ENCODE measurements around the gene PPP6R2. TPM values are rescaled to one million over a fixed set of nuclear protein-coding genes. Genes with fewer than 3 reads are reported as not detected.

The PPP6R2 gene
- total and polyA plus RNA-seq, 4 donors: 35.2 to 70.0 (median 46.6) TPM

DNA sequence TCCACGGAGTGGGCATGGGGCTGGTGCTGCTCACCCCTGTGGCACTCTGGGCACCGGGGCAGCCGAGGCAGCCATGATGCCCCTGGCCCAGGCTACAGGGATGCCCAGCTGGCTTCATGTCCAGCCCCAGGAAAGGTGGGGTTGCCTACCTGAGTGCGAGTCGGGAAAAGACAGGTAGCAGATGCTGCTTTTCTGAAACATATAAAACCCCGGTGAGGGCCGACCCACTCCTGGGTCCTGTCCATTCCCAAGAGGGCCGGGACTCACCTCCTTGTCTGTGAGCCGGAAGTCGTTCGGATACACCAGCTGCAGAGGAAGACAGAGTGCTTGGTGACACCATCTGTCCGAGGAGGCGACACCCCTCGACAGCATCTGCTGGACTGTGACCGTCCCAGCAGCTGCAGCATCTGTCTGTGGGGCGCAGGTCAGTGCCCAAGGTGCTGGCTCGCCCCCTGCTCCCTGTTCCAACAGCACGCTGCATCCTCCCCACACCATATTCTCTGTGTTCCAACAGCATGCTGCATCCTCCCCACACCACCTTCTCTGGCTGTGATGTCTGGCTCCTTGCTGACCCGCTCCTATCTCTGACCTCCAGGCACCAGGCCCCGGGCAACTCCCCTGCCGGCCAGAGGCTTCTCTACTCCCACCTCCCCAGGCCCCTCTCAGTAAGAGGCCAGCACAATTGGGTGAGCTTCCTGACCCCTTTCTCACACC, 24.3 kb upstream of the PPP6R2 start:
- no peak for DNase-seq
- H3K9me3 ChIP-seq (ENCODE audit: control insufficient read depth in 4 of 4, insufficient read depth in 3 of 4, low read length in 3 of 4): no peaks in the 10 kb centered on the region
- H3K4me3 ChIP-seq: no peak overlapping the region
- WGBS, 2 donors: 85 to 88% methylated on average over 21 of the region's 21 CpGs
- ATAC-seq (ENCODE audit: insufficient read depth, low FRiP score): no peak
- peaks cover 0 to 10% (median 0%) of the 10 kb centered on the region in 5 donors for H3K4me1 ChIP-seq (ENCODE audit: control insufficient read depth in 5 of 5, insufficient read depth in 5 of 5, low read length in 5 of 5)
- H3K27me3 ChIP-seq (ENCODE audit: control insufficient read depth in 3 of 3, insufficient read depth in 3 of 3, low read length in 2 of 3): no peaks in the 10 kb centered on the region
- H3K36me3 ChIP-seq (ENCODE audit: control insufficient read depth in 4 of 4, insufficient read depth in 4 of 4, low read length in 4 of 4): peaks cover 0 to 2% (median 0%) of the 10 kb centered on the region in 4 donors
- no peak overlapping the region for H3K9ac ChIP-seq (ENCODE audit: insufficient read depth in 1 of 2, low read length in 2 of 2)
- TF ChIP-seq, protein P1, sequence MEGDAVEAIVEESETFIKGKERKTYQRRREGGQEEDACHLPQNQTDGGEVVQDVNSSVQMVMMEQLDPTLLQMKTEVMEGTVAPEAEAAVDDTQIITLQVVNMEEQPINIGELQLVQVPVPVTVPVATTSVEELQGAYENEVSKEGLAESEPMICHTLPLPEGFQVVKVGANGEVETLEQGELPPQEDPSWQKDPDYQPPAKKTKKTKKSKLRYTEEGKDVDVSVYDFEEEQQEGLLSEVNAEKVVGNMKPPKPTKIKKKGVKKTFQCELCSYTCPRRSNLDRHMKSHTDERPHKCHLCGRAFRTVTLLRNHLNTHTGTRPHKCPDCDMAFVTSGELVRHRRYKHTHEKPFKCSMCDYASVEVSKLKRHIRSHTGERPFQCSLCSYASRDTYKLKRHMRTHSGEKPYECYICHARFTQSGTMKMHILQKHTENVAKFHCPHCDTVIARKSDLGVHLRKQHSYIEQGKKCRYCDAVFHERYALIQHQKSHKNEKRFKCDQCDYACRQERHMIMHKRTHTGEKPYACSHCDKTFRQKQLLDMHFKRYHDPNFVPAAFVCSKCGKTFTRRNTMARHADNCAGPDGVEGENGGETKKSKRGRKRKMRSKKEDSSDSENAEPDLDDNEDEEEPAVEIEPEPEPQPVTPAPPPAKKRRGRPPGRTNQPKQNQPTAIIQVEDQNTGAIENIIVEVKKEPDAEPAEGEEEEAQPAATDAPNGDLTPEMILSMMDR (IDR thresholded peaks at IDR 0.05; ENCODE audit: control extremely low read depth, extremely low read depth): no peak
- H3K27ac ChIP-seq (ENCODE audit: low read depth in 1 of 2, low read length in 1 of 2): no peak overlapping the region

DNA sequence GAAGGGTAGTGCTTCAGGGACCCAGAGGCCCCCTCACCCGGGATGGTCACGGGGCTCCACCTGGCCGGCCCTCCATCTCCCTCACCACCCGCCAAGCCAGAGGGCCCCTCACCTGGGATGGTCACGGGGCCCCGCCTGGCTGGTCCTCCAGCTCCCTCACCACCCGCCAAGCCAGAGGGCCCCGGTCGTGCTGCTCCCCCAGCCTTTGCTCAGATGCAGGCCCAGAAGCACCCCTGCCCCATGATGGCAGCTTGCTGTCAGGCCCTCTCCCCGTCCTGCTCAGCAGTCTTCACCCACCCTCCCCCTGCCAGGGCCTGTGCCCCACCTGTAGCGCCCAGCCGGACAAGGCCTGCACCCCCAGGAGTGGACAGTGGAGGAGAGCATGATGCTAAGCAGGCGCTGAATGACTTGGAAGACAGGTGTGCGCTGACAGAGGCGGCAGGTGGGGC, 23.6 kb upstream of the PPP6R2 start:
- peaks cover 0 to 2% (median 0%) of the 10 kb centered on the region in 4 donors for H3K36me3 ChIP-seq (ENCODE audit: control insufficient read depth in 4 of 4, insufficient read depth in 4 of 4, low read length in 4 of 4)
- no peak overlapping the region for H3K9ac ChIP-seq (ENCODE audit: insufficient read depth in 1 of 2, low read length in 2 of 2)
- H3K9me3 ChIP-seq (ENCODE audit: control insufficient read depth in 4 of 4, insufficient read depth in 3 of 4, low read length in 3 of 4): no peaks in the 10 kb centered on the region
- H3K4me3 ChIP-seq: no peak overlapping the region
- DNase-seq: no peak
- TF ChIP-seq, protein P1 (IDR thresholded peaks at IDR 0.05; ENCODE audit: control extremely low read depth, extremely low read depth): no peak
- no peak for ATAC-seq (ENCODE audit: insufficient read depth, low FRiP score)
- peaks cover 0 to 6% (median 0%) of the 10 kb centered on the region in 5 donors for H3K4me1 ChIP-seq (ENCODE audit: control insufficient read depth in 5 of 5, insufficient read depth in 5 of 5, low read length in 5 of 5)
- H3K27ac ChIP-seq (ENCODE audit: low read depth in 1 of 2, low read length in 1 of 2): no peak overlapping the region
- H3K27me3 ChIP-seq (ENCODE audit: control insufficient read depth in 3 of 3, insufficient read depth in 3 of 3, low read length in 2 of 3): no peaks in the 10 kb centered on the region
- WGBS, 2 donors: 95 to 98% methylated on average over 15 of the region's 15 CpGs

DNA sequence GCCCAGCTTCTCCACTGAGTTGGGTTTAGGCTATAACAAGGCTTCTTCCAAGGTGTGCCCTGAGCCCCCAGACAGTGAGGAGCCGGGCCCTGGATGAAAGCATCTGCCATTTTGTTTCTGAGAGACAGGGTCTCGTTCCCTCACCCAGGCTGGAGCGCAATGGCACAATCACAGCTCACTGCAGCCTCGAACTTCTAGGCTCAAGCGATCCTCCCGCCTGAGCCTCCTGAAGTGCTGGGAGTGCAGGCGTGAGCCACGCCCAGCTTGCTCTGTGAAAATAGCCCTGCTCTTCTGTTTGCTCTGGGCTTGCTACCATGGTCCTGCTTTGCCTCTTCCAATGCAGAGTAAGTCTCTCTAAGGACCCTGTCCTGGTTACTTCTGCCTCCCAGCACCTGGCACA, 23.0 kb upstream of the PPP6R2 start:
- TF ChIP-seq, protein P1 (IDR thresholded peaks at IDR 0.05; ENCODE audit: control extremely low read depth, extremely low read depth): no peak
- H3K27ac ChIP-seq (ENCODE audit: low read depth in 1 of 2, low read length in 1 of 2): no peak overlapping the region
- ATAC-seq (ENCODE audit: insufficient read depth, low FRiP score): no peak
- whole genome bisulfite sequencing, 2 donors: 87% methylated on average over 8 of the region's 8 CpGs
- peaks cover 0 to 2% (median 0%) of the 10 kb centered on the region in 4 donors for H3K36me3 ChIP-seq (ENCODE audit: control insufficient read depth in 4 of 4, insufficient read depth in 4 of 4, low read length in 4 of 4)
- no peak for DNase-seq
- no peak overlapping the region for H3K4me3 ChIP-seq
- no peak overlapping the region for H3K9ac ChIP-seq (ENCODE audit: insufficient read depth in 1 of 2, low read length in 2 of 2)
- no peaks in the 10 kb centered on the region for H3K9me3 ChIP-seq (ENCODE audit: control insufficient read depth in 4 of 4, insufficient read depth in 3 of 4, low read length in 3 of 4)
- peaks cover 0 to under 1% (median 0%) of the 10 kb centered on the region in 5 donors for H3K4me1 ChIP-seq (ENCODE audit: control insufficient read depth in 5 of 5, insufficient read depth in 5 of 5, low read length in 5 of 5)
- no peaks in the 10 kb centered on the region for H3K27me3 ChIP-seq (ENCODE audit: control insufficient read depth in 3 of 3, insufficient read depth in 3 of 3, low read length in 2 of 3)
